Measurements from ENCODE around the gene CDKN1B.
A peak's percentile ranks its signal among the peaks of the same experiment; 100 is the strongest.
"Not testable (repeated sequence)": the region's sequence is repeated elsewhere in the genome, so short reads cannot be mapped to it uniquely, and the experiment has no call there.

CDKN1B gene

DNA sequence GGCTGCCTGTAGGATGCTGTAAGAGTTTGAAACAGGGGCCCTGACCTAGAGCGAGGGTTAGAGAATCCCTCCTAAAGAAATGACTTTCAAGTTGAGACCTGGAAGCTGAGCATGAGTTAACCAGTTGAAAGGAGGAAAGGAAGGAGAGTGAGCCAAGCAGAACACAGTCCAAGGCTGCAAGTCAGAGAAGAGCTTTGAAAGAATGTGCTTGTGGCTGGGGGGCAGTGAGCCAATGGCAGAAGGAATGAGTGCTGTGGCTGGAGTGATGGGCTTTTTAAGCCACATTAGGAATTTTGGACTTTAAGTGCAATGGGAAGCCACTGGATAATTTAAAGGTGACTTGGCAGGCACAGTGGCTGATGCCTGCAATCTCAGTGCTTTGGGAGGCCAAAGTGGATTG is 18.1 kb downstream of the CDKN1B start:
- no peak overlapping the region for H3K4me2 ChIP-seq
- H3K4me3 ChIP-seq (IDR thresholded peaks at IDR 0.05; ENCODE audit: insufficient read depth, low read depth, low read length), result no peak overlapping the region
- no peaks in the 10 kb centered on the region for H3K27me3 ChIP-seq (ENCODE audit: insufficient read depth, low read depth)
- H2AFZ ChIP-seq (ENCODE audit: low read depth), result no peak overlapping the region
- no peaks in the 10 kb centered on the region for H3K36me3 ChIP-seq (ENCODE audit: insufficient read depth)
- H3K9ac ChIP-seq, result no peak overlapping the region
- peaks cover 47% of the 10 kb centered on the region for H3K79me2 ChIP-seq (ENCODE audit: insufficient read depth, low read depth)
- TF ChIP-seq, protein P1, sequence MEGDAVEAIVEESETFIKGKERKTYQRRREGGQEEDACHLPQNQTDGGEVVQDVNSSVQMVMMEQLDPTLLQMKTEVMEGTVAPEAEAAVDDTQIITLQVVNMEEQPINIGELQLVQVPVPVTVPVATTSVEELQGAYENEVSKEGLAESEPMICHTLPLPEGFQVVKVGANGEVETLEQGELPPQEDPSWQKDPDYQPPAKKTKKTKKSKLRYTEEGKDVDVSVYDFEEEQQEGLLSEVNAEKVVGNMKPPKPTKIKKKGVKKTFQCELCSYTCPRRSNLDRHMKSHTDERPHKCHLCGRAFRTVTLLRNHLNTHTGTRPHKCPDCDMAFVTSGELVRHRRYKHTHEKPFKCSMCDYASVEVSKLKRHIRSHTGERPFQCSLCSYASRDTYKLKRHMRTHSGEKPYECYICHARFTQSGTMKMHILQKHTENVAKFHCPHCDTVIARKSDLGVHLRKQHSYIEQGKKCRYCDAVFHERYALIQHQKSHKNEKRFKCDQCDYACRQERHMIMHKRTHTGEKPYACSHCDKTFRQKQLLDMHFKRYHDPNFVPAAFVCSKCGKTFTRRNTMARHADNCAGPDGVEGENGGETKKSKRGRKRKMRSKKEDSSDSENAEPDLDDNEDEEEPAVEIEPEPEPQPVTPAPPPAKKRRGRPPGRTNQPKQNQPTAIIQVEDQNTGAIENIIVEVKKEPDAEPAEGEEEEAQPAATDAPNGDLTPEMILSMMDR (conservative IDR thresholded peaks at IDR 0.05; ENCODE audit: low read depth, low read length), result no peak
- H4K20me1 ChIP-seq (ENCODE audit: insufficient read depth), result no peaks in the 10 kb centered on the region
- no peak overlapping the region for H3K27ac ChIP-seq
- H3K4me1 ChIP-seq (ENCODE audit: low read depth, poor library complexity, severe bottlenecking), result peaks cover 35% of the 10 kb centered on the region

DNA sequence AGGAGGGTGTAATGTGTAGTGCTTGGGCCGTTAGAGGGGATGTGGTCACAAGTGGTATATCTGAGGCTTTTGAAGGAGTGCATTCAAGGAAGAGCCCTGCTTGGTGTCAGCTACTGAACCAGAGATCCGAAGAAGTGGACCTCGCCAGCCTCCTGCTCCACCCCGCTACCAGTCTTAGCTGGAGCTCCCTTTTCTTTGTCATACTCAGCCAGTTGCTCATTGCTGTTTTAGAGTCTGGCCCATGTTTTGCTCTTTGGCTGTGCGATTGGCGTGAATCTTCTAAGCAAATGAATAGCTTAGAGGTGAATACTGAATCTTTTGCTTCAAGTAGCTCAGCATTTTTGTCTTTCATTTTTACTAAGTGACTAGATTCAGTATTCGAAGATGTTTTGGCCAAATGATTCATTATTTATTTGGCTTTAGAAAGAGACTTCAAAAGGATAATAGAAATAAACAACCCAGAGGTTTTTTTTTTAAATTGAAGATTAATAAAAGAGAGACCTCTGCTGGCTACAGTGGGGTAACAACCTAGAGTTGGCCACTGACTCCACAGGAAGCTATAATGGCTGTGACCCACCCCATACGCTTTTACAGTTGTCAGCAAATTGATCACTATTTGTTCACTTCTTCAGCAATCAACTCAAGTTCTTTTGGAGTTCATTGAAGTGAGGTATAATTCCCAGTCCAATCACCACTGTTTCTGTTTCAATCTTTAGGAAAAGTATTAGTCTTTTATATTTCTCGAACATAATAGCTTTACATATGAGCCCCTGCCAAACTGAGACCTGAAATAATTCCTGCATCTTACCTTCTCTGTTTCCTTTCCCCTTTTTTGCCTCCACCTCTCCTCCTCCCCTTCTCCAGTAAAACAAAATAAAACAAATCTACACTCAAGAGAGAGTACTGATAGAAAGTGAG is 19.9 kb downstream of the CDKN1B start:
- H3K27me3 ChIP-seq (ENCODE audit: insufficient read depth, low read depth), result no peaks in the 10 kb centered on the region
- peak overlapping the region; percentile 34 for H3K27ac ChIP-seq
- no peak overlapping the region for H3K9ac ChIP-seq
- no peak overlapping the region for H2AFZ ChIP-seq (ENCODE audit: low read depth)
- peaks cover 36% of the 10 kb centered on the region; the same call in 1 of the 2 replicates for H3K79me2 ChIP-seq (ENCODE audit: insufficient read depth, low read depth)
- H3K4me1 ChIP-seq (ENCODE audit: low read depth, poor library complexity, severe bottlenecking), result peaks cover 35% of the 10 kb centered on the region
- H3K4me3 ChIP-seq (IDR thresholded peaks at IDR 0.05; ENCODE audit: insufficient read depth, low read depth, low read length), result no peak overlapping the region
- H3K36me3 ChIP-seq (ENCODE audit: insufficient read depth), result no peaks in the 10 kb centered on the region
- TF ChIP-seq, protein P1 (conservative IDR thresholded peaks at IDR 0.05; ENCODE audit: low read depth, low read length), result peak; percentile 70
- peak overlapping the region; percentile 36 for H3K4me2 ChIP-seq
- H4K20me1 ChIP-seq (ENCODE audit: insufficient read depth), result no peaks in the 10 kb centered on the region

DNA sequence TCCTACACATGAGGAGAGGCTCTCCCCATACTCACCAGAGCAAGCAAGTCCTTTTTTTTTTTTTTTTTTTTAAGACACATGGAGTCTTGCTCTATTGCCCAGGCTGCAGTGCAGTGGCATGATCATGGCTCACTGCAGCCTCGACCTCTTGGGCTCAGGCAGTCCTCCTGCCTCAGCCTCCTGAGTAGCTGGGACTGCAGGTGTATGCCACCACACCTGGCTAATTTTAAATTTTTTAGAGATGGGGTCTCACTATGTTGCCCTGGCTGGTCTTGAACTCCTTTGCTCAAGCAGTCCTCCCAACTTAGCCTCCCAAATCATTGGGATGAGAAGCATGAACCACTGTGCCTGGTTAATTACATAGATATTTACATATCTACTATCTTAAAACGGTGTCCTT is 21.0 kb downstream of the CDKN1B start:
- H3K36me3 ChIP-seq (ENCODE audit: insufficient read depth); H3K27me3 ChIP-seq (ENCODE audit: insufficient read depth, low read depth); H3K27ac ChIP-seq; H3K9ac ChIP-seq; H3K4me3 ChIP-seq (IDR thresholded peaks at IDR 0.05; ENCODE audit: insufficient read depth, low read depth, low read length); H4K20me1 ChIP-seq (ENCODE audit: insufficient read depth); H2AFZ ChIP-seq (ENCODE audit: low read depth); H3K4me2 ChIP-seq: not testable (repeated sequence)
- peaks cover 32% of the 10 kb centered on the region; the same call in 1 of the 2 replicates for H3K79me2 ChIP-seq (ENCODE audit: insufficient read depth, low read depth)
- H3K4me1 ChIP-seq (ENCODE audit: low read depth, poor library complexity, severe bottlenecking), result peaks cover 35% of the 10 kb centered on the region

DNA sequence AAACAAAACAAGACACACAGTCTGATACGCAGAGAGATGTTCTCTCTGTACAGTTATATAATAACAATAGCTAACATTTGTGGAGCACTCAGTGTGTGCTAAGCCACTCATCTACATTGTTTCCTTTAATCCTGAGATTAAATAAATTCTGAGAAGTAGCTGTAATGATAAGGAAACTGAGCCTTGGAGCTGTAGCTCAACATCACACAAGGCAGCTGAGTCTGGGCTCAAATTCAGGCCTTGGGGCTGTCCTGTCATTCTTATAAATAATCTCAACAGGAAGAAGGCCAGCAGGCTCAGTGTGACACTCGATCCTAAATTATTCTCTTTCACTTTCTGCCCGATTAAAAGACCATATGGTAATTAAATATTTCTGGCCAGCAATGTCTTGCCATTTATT is 24.5 kb downstream of the CDKN1B start:
- H3K27ac ChIP-seq, result no peak overlapping the region
- no peaks in the 10 kb centered on the region for H3K27me3 ChIP-seq (ENCODE audit: insufficient read depth, low read depth)
- no peak overlapping the region for H2AFZ ChIP-seq (ENCODE audit: low read depth)
- no peak overlapping the region for H3K4me3 ChIP-seq (IDR thresholded peaks at IDR 0.05; ENCODE audit: insufficient read depth, low read depth, low read length)
- H3K4me1 ChIP-seq (ENCODE audit: low read depth, poor library complexity, severe bottlenecking), result peaks cover 4% of the 10 kb centered on the region
- TF ChIP-seq, protein P1 (conservative IDR thresholded peaks at IDR 0.05; ENCODE audit: low read depth, low read length), result no peak
- no peak overlapping the region for H3K4me2 ChIP-seq
- no peak overlapping the region for H3K9ac ChIP-seq
- no peaks in the 10 kb centered on the region for H4K20me1 ChIP-seq (ENCODE audit: insufficient read depth)
- no peaks in the 10 kb centered on the region for H3K36me3 ChIP-seq (ENCODE audit: insufficient read depth)
- H3K79me2 ChIP-seq (ENCODE audit: insufficient read depth, low read depth), result peaks cover 28% of the 10 kb centered on the region; the same call in 1 of the 2 replicates
